K562 (cell line): ENCODE results near the gene BCORL1. TPM values are rescaled to one million over a fixed set of nuclear protein-coding genes. Genes with fewer than 3 reads are reported as not detected.
A peak's percentile ranks its signal among the peaks of the same experiment; 100 is the strongest.

ENCODE experiments used
- CBX8 ChIP-seq: fragments of 200-600 bp; sonication (generic); IDR thresholded peaks from 2 replicates; pipeline ENCODE4 v1.6.1; 2012; ENCODE audit warnings: borderline replicate concordance, mixed run types, low read depth, mild to moderate bottlenecking, moderate library complexity, mixed read lengths, low read length, control low read depth, inconsistent platforms; ENCODE audit not compliant: poor library complexity, severe bottlenecking; ENCODE audit errors: extremely low read depth
- ETS2 ChIP-seq: IDR thresholded peaks from 2 replicates; pipeline ENCODE4 v1.6.1; 2016; ENCODE audit warnings: borderline replicate concordance, missing genetic modification characterization, mild to moderate bottlenecking, moderate library complexity, missing compliant biosample characterization; ENCODE audit not compliant: poor library complexity, severe bottlenecking
- L3MBTL2 ChIP-seq: fragments of 450-650 bp; IDR thresholded peaks from 2 replicates; pipeline ENCODE4 v1.6.1; 2016; ENCODE audit warnings: mild to moderate bottlenecking, moderate library complexity
- NONO ChIP-seq, 2 experiments: fragments of 200-400 bp in 1 of 2; fragments of 450-650 bp in 1 of 2; formaldehyde crosslinking in 1 of 2; IDR thresholded peaks; 2 replicates each; pipeline ENCODE4 v1.6.1; 2017; ENCODE audit warnings: low read depth in 2 of 2, mild to moderate bottlenecking in 2 of 2, moderate library complexity in 2 of 2, low read length in 1 of 2
- PTTG1 ChIP-seq: fragments of 450-650 bp; IDR thresholded peaks from 2 replicates; pipeline ENCODE4 v1.6.1; 2016; ENCODE audit warnings: low read depth, mild to moderate bottlenecking, missing genetic modification characterization, missing compliant biosample characterization
- RAD21 ChIP-seq, 2 experiments: fragments of 250-450 bp in 1 of 2; fragments of 450-650 bp in 1 of 2; sonication (Bioruptor Pico) in 1 of 2; formaldehyde crosslinking in 1 of 2; IDR thresholded peaks in 1 of 2; conservative IDR thresholded peaks in 1 of 2; 2 replicates each; pipeline versions ENCODE4 v1.4.0 to v1.8.0; 2020 to 2022; ENCODE audit warnings: mild to moderate bottlenecking in 2 of 2, moderate library complexity in 1 of 2
- RBFOX2 ChIP-seq: fragments of 200-400 bp; formaldehyde crosslinking; IDR thresholded peaks from 2 replicates; pipeline ENCODE4 v1.6.1; 2017; ENCODE audit warnings: low read depth, mild to moderate bottlenecking, low read length, moderate library complexity
- U2AF1 ChIP-seq: fragments of 200-400 bp; formaldehyde crosslinking; optimal IDR thresholded peaks from 2 replicates; pipeline ENCODE3; 2017; ENCODE audit warnings: mild to moderate bottlenecking, low read depth, low read length, moderate library complexity
- polyA plus RNA-seq, 8 experiments: library from polyadenylated mRNA; depleted of rRNA in 4 of 8; stranded (reverse) in 5 of 8; unstranded in 3 of 8; fragments of >200 nt; fragmentation: Nextera tagmentation in 2 of 8; fragmentation: Illumina TruSeq in 1 of 8; extraction: Ambion mirVana in 2 of 8; extraction: Trizol in 1 of 8; gene quantifications; 2 replicates each; pipeline versions ENCODE4 v1.2.1 to v1.2.3, GENCODE V29; 2011 to 2014; ENCODE audit warnings: inconsistent platforms in 1 of 8, missing spikeins in 1 of 8
- total RNA-seq, 7 experiments: library from RNA; depleted of rRNA in 6 of 7; stranded (reverse); fragments of >200 nt in 6 of 7; fragmentation: Illumina TruSeq in 2 of 7; extraction: Trizol in 2 of 7; gene quantifications; 2 replicates each; pipeline versions ENCODE4 v1.2.1 to v1.2.3, GENCODE V29; 2011 to 2021; ENCODE audit warnings: low replicate concordance in 1 of 7
- TF ChIP-seq, protein P1 (sequence below): sonication (generic); formaldehyde crosslinking; IDR thresholded peaks from 2 replicates; pipeline ENCODE4 v1.4.0; 2020; ENCODE audit warnings: mild to moderate bottlenecking, missing genetic modification reagents
- TF ChIP-seq, protein P2 (sequence below): fragments of 150-350 bp; IDR thresholded peaks from 2 replicates; pipeline ENCODE4 v1.6.1; 2014; ENCODE audit warnings: low read depth, mild to moderate bottlenecking, low read length, borderline replicate concordance
- TF ChIP-seq, protein P3 (sequence below), 2 experiments: IDR thresholded peaks; 2 replicates each; pipeline ENCODE4 v1.6.1; 2011; ENCODE audit warnings: borderline replicate concordance in 1 of 2, control low read depth in 1 of 2, low read depth in 1 of 2, low read length in 1 of 2, mild to moderate bottlenecking in 1 of 2, mixed read lengths in 1 of 2, moderate library complexity in 1 of 2; ENCODE audit not compliant: insufficient read depth in 1 of 2, insufficient read length in 1 of 2, poor library complexity in 1 of 2, severe bottlenecking in 1 of 2; ENCODE audit errors: extremely low read depth in 1 of 2
- TF ChIP-seq, protein P4 (sequence below), 2 experiments: fragments of 250-450 bp in 1 of 2; fragments of 450-650 bp in 1 of 2; sonication (Bioruptor Pico) in 1 of 2; IDR thresholded peaks; 2 replicates each; pipeline versions ENCODE4 v1.6.1 to v1.8.0; 2016 to 2021; ENCODE audit warnings: mild to moderate bottlenecking in 2 of 2, moderate library complexity in 2 of 2, missing compliant biosample characterization in 1 of 2, missing genetic modification characterization in 1 of 2
- TF ChIP-seq, protein P5 (sequence below): sonication (generic); formaldehyde crosslinking; IDR thresholded peaks from 2 replicates; pipeline ENCODE4 v1.9.0; 2022; ENCODE audit warnings: mild to moderate bottlenecking, missing genetic modification reagents
- TF ChIP-seq, protein P6 (sequence below): fragments of 250-450 bp; sonication (Bioruptor Pico); IDR thresholded peaks from 2 replicates; pipeline ENCODE4 v1.5.0; 2021

Gene BCORL1
- total and polyA plus RNA-seq, 9 of the 15 experiments (the other 6 are each of a cell fraction or from before 2014, with no cell fraction given) = 0.48 to 29.6 (median 2.1) TPM

DNA sequence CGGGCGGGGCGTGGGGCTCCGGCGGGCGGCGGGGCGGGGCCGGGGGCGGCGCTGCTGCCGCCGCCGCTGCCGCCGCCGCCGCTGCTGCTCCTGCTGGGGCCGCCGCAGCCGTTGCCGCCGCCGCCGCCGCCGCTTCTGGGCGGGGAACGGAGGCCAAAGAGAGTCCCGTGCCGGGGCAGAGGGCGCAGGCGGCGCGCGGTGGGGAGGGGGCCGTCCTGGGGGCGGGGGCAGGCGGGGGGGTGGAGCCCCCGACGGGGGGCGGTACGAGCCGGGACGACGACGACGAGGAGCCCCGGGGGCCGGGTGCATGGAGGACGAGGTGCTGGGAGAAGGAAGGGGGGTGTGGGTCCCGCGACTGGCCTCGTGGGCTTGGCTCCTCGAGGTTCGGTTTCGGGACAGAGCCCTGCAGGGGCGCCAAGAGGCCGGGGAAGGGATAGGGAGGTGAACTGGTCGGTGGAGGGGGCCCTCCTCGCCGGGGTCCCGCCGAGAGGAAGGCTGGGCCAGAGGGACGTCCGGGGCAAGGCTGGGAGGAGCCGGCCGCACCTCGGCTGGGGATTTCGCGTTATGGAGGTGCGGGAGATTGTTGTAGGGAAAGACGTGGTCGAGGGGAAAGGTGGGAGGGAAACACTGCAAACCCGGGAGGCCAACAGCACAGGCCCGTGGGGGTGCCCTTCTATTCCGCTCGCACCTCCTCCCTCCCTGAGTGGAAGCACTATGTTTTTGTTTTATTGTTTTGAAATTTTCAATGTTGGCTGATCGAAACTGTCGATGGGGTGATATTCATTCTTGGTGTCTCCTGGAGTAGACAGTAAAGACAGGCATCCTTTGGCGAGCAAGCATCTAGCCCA, 1.9 kb downstream of the BCORL1 start (continued):
- TF ChIP-seq NONO (IDR thresholded peaks at IDR 0.05; ENCODE audit: low read depth in 2 of 2, low read length in 1 of 2) (0 out of 4 replicates have a peak, but pooled peaks of 1 of the 2 experiments have one; percentile 28), CBX8 (no peak), RBFOX2 (peak; percentile 32; the same call in 1 of the 2 replicates), U2AF1 (no peak), RAD21 (CRISPR knock-in tag; conservative IDR thresholded peaks at IDR 0.05 in 1 of 2, IDR thresholded peaks at IDR 0.05 in 1 of 2) (0 out of 4 replicates have a peak, but pooled peaks of 1 of the 2 experiments have one; percentile 11), L3MBTL2 (peak; percentile 76), PTTG1 (tag) (no peak), ETS2 (tag) (no peak)
- TF ChIP-seq, protein P1, sequence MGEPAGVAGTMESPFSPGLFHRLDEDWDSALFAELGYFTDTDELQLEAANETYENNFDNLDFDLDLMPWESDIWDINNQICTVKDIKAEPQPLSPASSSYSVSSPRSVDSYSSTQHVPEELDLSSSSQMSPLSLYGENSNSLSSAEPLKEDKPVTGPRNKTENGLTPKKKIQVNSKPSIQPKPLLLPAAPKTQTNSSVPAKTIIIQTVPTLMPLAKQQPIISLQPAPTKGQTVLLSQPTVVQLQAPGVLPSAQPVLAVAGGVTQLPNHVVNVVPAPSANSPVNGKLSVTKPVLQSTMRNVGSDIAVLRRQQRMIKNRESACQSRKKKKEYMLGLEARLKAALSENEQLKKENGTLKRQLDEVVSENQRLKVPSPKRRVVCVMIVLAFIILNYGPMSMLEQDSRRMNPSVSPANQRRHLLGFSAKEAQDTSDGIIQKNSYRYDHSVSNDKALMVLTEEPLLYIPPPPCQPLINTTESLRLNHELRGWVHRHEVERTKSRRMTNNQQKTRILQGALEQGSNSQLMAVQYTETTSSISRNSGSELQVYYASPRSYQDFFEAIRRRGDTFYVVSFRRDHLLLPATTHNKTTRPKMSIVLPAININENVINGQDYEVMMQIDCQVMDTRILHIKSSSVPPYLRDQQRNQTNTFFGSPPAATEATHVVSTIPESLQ = no peak
- TF ChIP-seq, protein P2, sequence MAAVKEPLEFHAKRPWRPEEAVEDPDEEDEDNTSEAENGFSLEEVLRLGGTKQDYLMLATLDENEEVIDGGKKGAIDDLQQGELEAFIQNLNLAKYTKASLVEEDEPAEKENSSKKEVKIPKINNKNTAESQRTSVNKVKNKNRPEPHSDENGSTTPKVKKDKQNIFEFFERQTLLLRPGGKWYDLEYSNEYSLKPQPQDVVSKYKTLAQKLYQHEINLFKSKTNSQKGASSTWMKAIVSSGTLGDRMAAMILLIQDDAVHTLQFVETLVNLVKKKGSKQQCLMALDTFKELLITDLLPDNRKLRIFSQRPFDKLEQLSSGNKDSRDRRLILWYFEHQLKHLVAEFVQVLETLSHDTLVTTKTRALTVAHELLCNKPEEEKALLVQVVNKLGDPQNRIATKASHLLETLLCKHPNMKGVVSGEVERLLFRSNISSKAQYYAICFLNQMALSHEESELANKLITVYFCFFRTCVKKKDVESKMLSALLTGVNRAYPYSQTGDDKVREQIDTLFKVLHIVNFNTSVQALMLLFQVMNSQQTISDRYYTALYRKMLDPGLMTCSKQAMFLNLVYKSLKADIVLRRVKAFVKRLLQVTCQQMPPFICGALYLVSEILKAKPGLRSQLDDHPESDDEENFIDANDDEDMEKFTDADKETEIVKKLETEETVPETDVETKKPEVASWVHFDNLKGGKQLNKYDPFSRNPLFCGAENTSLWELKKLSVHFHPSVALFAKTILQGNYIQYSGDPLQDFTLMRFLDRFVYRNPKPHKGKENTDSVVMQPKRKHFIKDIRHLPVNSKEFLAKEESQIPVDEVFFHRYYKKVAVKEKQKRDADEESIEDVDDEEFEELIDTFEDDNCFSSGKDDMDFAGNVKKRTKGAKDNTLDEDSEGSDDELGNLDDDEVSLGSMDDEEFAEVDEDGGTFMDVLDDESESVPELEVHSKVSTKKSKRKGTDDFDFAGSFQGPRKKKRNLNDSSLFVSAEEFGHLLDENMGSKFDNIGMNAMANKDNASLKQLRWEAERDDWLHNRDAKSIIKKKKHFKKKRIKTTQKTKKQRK = no peak
- TF ChIP-seq, protein P3, sequence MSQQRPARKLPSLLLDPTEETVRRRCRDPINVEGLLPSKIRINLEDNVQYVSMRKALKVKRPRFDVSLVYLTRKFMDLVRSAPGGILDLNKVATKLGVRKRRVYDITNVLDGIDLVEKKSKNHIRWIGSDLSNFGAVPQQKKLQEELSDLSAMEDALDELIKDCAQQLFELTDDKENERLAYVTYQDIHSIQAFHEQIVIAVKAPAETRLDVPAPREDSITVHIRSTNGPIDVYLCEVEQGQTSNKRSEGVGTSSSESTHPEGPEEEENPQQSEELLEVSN (IDR thresholded peaks at IDR 0.05; ENCODE audit: borderline replicate concordance in 1 of 2, extremely low read depth in 1 of 2, insufficient read depth in 1 of 2, insufficient read length in 1 of 2, low read depth in 1 of 2, low read length in 1 of 2, poor library complexity in 1 of 2, severe bottlenecking in 1 of 2) = peak; percentile 38 to 72
- TF ChIP-seq, protein P4, sequence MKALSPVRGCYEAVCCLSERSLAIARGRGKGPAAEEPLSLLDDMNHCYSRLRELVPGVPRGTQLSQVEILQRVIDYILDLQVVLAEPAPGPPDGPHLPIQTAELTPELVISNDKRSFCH (CRISPR knock-in tag; IDR thresholded peaks at IDR 0.05) = no peak
- TF ChIP-seq, protein P4 (tag; IDR thresholded peaks at IDR 0.05) = no peak
- TF ChIP-seq, protein P5, sequence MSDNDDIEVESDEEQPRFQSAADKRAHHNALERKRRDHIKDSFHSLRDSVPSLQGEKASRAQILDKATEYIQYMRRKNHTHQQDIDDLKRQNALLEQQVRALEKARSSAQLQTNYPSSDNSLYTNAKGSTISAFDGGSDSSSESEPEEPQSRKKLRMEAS (CRISPR knock-in tag) = peak; percentile 37; the same call in 1 of the 2 replicates
- TF ChIP-seq, protein P6, sequence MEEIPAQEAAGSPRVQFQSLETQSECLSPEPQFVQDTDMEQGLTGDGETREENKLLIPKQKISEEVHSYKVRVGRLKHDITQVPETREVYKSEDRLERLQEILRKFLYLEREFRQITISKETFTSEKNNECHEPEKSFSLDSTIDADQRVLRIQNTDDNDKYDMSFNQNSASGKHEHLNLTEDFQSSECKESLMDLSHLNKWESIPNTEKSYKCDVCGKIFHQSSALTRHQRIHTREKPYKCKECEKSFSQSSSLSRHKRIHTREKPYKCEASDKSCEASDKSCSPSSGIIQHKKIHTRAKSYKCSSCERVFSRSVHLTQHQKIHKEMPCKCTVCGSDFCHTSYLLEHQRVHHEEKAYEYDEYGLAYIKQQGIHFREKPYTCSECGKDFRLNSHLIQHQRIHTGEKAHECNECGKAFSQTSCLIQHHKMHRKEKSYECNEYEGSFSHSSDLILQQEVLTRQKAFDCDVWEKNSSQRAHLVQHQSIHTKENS = no peak
